ENCODE results near the gene CCDC71.

DNA sequence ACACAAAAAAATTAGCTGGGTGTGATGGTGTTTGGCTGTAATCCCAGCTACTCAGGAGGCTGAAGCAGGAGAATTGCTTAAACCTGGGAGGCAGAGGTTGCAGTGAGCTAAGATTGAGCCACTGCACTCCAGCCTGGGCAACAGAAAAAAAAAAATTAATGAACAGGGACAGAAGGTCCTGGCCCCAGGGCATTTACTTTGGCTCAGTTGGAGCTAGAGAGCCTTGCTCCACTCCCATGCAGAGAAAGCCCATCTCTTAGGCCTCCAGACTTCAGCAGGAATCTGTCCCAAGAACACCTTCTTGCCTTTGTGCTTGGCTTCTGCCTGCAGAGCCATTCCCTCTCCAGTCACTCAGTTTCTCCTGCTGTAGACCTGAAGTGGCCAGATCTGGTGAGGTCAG is 14.0 kb upstream of the CCDC71 start:
- TF ChIP-seq, protein P1, sequence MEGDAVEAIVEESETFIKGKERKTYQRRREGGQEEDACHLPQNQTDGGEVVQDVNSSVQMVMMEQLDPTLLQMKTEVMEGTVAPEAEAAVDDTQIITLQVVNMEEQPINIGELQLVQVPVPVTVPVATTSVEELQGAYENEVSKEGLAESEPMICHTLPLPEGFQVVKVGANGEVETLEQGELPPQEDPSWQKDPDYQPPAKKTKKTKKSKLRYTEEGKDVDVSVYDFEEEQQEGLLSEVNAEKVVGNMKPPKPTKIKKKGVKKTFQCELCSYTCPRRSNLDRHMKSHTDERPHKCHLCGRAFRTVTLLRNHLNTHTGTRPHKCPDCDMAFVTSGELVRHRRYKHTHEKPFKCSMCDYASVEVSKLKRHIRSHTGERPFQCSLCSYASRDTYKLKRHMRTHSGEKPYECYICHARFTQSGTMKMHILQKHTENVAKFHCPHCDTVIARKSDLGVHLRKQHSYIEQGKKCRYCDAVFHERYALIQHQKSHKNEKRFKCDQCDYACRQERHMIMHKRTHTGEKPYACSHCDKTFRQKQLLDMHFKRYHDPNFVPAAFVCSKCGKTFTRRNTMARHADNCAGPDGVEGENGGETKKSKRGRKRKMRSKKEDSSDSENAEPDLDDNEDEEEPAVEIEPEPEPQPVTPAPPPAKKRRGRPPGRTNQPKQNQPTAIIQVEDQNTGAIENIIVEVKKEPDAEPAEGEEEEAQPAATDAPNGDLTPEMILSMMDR (IDR thresholded peaks at IDR 0.05): no peak
- TF ChIP-seq EP300 (IDR thresholded peaks at IDR 0.05) (no peak), POLR2AphosphoS5 (IDR thresholded peaks at IDR 0.05) (no peak)
